OCI-M2 (cell line): ENCODE measurements around the gene DCTD.

ENCODE experiments used
- DNase-seq: peaks from one replicate; lab custom pipeline; 2025; ENCODE audit not compliant: unreplicated experiment; lab: John Stamatoyannopoulos, UW

DCTD gene

DNA sequence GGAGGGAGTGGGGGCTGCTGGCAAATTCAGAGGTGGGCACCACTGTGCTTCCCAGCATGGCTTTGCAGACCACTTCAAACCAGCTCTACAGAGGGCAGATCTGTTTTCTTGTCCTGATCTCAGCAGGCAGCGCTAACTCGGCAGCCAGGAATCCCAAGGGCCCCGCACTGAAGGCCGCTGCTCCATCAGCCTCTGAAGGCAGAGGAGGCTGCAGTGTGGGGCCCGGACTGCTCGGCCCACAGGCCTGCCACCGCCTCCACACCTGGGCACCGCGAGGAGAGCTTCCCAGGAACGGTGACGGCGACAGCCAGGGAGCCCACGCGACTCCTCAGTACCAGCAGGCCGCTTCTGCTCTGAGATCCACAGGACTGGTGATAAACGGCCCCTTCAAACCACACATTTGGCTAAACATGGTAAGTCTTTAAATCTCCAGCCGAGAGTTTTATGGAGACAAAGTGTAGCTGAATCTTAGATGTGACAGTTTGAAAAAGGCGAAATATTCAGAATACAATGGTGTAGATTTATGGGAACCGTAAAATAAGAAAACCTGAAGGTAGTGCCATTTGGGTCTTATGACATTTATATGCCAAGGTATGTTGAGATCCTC, 23.6 kb downstream of the DCTD start:
- no peak for DNase-seq

DNA sequence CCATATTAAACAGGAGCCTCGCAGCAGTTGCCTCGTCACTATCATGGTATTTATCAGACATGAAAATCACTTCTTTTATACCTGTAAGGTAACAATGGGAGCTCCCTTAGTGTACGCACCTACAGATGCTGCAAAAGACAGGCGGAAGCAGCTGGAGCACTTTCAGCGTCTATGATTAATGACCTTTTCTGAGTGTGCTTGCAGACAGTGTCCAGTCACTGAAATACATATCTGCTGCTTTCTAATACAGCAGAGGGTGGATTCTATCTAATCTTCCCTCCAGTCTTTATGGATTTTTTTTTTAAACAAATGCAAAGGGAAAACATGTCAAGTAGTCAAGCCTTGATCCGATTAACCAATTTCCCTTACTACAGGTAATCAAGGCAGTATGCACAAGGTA, 24.1 kb downstream of the DCTD start:
- DNase-seq: no peak

DNA sequence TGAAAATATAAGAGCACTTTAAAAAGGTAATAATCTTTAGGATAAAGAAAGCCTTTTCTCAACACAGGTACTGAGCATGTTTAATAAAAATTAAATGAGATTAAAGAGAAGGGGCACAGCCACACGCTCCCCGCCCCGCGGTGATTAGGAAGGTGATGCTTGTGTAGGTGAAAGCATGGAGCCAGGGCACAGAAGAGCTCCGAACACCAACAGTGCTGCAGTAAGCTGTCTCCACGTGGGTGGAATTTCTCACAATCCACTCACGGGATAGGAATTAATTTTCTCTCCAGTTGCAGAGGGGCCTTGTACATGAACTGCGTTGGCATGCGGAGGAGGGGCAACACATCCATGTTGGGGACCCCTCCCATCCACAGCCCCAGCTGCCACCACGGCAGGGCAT, 27.0 kb downstream of the DCTD start:
- no peak for DNase-seq

DNA sequence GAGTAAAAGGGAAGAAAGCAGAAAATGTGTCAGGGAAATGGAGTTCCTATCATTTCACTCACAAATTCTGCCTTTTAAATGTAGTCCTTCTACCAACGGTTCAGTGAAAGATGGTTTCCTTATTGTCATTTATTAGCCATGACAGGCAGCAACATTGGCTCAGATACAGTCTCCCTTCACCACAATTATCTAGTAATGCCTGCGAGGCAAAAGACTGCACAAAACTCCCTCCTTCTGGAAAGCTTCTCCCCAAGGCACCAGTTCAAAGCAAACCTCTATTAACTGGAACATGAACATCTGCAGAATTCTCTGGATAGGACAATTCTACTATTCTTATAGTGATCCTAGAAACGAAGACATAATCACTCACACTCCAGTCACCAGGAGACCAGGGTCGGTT, 28.3 kb downstream of the DCTD start:
- DNase-seq: no peak

DNA sequence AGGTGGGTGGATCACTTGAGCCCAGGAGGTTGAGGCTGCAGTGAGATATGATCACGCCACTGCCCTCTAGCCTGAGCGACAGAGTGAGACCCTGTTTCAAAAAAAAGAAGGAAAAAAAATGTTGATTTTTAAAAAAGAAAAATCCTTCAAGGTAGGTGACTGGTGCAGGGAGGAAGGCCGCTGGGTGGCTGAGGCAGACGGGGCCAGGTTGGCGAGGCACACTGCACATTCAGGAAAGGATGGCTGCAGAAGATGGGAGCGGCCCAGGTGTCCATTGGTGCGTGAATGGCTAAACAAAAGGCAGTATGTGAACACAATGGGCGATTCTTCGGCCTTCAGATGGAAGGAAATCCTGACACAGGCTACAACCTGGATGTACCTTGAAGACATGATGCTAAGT, 30.4 kb downstream of the DCTD start:
- DNase-seq: no peak

DNA sequence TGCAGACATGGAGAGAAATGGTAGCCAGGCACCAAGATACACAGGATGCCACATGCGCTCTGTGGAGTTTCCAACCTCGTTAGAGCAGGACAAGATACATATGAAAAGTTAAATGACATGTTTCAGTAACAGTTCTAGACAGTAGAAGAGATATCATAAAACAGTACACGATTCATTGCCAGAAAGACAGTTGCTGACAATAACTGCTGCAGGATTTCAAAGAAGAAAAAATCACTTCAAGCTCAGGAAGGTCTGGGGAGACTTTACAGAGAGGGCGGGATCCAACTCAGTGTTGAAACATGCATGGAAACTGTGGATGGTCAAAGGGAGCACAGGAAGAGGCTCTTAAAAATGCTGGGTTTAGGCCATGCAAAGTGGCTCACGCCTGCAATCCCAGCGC, 31.0 kb downstream of the DCTD start:
- no peak for DNase-seq

DNA sequence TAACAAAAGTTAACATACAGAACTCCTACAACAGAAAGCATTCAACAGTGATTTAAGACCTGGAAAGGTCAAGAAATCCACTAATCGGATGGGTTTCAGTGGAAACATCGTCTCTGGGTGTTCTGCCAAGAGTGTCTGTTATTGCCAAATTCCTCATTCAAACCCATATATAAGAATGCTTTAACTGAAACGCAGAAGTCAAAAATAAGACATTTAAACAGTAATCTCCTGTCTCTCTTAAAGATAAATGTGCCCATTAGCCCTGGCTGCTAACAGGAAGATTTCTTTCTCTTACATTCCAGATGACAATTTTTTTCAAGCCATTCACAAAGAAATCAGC, 31.5 kb downstream of the DCTD start:
- no peak for DNase-seq

DNA sequence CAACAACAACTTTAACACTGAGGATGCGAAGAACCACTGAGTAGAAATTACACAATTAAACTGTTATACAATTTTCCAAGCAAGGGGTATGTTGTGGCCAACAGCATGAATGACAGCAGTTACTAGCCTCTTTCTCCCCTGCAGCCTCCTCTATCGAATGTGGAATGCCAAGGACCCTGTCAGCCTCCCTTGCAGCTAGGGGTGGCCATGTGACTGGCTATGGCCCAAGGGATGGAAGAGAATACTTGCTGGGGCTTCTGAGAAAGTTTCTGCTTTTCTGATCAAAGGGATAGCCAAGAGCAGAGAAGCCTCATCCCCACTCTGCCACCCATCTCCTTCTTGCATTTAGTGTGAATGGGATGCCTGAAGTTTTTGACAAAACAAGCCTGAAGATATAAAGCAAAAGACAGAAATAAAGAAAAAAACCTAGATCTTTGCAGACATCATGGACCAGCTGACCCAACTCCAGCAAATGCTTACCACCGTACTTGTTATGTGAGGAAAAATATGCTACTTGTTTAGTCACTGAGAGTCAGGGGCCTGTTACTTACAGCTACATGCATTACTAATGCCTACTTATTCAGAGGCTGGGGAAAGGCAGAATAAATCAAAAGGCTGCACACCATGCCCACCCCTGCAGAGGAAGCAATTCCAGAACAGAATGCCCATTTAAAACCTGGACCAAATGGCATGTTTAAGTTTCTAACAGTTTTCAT, 32.0 kb downstream of the DCTD start:
- no peak for DNase-seq

DNA sequence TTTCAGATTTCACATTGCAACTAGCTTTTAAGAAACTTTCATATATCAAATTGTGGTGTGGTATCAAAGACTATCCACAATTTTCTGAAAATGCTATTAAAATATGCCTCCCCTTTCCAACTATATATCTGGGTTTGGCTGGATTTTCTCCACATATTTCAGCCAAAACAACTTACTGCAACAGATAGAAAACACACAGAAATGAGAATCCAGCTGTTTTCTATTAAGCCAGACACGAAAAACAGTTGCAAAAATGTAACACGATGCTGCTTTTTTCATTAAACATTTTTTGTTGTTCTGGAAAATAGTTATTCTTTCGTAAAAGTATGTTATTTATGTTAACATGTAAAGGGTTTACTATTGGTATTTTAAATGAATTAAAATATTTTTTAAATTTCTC, 33.1 kb downstream of the DCTD start:
- no peak for DNase-seq

DNA sequence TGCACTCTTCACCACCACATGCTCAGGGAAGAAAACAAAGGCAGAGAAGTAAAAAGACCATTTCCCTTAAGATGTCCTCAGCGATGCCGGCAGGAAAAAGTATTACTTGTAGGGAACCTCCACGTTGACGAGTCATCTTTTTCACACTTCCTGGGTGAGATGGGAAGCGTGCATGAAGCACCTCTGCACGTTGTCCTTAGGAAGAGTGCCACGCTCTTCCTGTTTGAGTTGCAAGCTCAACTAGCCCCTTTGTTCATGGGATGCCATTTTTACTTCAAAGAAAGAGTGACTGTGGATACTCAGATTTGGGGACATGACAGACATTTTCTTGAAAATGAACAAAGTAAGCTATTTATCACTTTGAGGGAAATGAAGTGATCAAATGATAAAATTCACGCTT, 33.8 kb downstream of the DCTD start:
- no peak for DNase-seq

DNA sequence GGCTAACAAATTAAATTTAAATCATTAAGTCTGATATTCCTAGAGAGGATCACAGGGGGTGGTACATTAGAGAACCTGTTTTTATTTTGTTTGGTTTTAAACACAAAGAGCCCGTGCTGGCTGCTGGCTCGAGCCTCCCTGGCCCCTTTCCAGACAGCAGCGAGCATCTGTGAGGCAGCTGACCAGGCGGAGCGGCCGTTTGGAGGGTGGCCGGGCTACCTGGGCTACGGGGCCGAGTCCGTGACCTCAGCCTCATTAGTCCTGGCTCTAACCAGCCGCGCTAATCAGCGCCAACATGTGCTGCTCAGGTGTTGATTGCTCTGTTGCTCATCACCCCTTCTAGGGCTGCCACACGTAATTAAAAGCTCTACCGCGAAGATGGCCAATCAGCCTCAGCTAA, 35.3 kb downstream of the DCTD start:
- no peak for DNase-seq

DNA sequence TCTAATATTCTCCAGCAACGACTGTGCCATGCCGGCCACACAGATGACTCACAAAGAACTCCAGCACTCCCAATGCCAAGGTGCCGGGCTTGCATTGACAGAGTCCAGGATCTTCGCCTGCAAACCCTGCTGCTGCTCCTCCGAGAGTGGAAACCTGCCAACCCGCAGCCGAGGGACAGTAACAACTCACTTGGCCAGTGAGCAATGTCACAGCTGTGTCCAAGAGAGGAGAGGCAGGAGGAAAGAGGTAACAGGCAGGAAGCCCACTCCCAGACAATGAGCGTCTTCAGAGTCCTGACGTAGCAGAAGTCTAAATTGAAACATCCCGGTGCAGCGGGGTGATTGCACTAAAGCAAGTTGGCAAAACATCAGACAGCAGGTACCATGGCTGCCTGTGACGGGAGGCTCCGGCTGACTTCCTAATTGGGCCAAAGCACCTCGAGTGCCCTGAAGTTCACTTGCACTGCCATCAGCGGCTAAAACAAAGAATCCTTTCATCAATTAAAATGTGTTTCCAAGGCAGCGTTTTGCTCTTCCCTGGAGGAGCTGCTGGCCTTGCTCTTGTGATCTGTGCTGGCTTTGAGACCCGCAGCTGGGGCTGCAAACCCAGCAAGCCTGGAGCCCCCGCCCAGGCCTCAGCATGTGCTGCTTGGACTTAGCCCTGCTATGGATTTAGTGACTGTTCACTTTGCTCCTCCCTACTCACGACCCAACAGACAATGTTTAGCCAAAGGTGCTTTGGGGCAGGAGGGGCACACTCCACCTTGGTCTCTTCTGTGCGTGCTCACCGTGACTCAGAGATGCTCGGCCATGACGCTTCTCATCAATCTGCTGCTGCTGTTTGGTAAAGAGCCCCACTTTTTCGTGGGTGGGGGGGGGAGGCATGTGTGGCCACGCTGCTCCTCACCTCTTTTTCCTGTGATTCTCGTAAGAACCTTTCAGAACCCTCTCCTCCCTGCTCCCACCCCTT, 36.5 kb downstream of the DCTD start:
- no peak for DNase-seq

DNA sequence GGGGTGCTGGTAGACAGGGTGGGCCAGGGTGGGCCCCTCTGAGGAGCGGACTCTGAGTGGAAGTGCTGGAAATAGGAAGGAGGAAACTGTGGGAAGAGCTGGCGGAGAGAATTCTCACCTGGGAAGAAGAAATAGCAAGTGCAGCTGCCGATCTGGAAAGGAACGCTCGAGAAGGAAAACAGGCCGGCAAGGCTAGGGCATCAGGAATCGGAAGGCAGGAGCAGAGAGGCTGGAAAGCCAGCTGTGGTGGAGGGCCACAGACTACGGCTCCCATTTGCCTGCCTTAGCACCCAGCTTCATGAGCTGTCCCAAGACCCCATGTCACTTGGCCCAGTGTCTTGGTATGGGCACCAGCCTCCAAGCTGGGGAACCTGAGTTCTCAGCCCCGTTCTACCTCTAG, 37.3 kb downstream of the DCTD start:
- DNase-seq: no peak

DNA sequence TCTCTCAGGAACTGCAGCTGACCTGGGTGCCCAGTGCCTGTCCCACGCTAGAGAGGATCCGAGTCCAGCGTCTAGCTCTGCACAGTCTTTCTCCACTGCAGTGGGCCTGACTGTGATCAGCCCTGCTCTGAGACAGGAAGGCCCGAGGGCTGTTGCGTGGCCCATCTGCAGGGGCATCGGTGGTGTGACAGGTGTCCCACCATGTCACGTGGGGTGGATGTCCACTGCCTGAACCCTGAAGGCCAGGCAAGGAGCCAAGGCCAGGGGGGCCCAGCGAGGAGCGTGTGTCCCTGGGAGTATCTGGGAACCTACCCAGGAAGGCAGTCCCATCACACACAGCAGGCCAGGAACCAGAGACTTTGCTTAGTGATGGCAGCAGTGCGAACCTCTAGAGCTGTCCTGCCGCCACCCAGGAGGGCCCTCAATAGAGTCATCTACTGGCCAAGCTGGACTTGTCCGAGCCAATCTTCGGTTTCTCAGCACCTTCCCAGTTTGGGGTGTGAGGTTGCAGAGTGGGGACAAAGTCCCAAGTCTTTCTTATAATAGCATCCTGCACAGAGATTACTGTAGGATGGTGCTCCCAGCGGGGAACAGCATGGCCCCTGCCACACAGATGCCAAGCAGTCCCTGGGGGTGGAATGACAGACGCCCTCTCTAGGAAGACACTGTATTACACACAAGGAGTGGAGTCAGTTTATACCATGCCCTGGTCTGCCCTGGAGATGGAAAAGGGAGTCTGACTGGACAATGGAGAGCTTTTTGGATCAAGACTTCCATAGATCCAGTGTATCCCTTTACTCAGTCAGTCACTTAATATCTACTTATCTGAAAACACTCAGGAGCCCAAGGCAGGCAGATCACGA, 38.3 kb downstream of the DCTD start:
- DNase-seq: no peak

DNA sequence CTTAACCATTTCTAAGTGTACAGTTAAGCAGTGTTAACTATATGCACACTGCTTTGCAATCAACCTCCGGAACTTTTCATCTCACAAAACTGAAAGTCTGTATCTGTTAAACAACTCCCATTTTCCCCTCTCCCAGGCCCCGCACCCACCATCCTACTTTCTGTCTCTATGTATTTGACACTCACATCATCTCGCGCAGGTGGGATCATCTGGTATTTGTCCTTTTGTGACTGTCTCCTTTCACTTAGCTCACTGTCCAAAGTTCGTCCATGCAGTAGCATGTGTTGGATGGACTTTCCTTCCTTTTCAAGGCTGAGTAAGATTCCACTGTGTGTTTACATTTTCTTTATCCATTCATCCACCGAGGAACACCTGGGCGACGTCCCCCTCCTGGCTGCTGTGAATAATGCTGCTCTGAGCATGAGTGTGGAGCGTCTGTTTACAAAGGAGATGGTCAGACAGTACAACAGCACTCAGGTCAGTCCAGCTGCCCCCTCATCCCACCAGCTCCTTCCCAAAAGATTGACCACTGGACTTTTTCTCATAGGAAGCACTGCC, 39.8 kb downstream of the DCTD start:
- no peak for DNase-seq

DNA sequence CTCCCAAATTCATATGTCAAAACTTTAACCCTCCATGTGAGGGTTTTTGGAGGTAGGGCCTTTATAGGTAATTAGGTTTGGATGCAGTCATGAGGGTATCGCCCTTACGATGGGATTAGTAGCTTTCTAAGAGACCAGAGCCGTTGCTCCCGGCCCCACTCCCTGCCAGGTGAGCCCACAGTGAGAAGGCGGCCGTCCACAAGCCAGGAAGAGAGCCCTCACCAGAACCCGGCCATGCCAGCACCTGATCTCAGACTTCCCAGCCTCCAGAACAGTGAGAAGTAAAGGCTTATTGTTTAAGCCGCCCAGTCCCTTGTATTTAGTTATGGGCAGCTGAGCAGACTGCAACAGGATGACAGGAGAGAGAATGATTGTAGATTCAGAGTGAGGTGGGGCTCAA, 40.8 kb downstream of the DCTD start:
- no peak for DNase-seq

DNA sequence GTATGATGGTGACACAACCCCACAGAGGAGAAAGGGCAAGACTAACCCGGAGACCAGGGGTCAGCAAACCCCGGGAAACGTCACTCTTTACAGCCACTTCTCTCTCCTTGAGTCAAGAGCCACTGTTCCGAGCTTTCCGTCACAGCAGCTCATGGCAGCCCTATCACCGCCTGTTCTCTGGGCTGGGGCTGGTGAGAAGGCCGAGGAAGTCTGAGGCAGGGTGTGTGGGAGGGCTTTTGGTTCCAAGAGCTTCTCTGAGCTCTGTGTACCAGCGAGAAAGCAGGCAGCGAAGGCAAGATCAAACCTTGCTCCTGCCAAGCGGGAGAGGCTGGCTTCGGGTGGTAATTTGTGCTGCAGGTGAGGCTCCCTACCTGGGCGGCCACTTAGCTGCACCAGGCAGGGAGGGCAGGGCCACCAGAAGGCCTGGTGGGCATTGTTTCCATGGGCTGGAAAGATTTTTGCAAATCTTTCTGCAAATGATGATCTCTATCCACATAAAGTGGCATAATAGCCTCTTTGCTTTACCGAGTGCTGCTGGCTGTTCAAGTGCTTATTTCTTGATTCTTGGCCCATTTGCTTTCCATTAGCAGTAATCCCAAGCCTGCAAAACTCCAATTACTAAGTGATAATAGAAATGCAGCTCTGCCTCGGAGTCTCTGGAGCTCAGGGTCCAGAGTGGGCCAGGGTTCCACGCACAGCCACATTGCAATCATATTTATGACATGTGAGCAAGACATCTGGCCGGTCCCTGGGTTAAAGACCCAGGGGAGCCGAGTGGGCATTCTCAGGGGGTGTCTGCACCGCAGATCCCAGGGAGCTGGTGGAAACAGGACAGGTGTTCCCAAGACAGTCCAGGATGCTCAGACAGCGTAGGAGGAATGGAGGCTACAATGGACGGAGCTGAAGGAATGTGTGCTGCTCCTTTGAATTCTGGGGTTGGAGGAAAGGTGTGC, 41.5 kb downstream of the DCTD start:
- DNase-seq: no peak

DNA sequence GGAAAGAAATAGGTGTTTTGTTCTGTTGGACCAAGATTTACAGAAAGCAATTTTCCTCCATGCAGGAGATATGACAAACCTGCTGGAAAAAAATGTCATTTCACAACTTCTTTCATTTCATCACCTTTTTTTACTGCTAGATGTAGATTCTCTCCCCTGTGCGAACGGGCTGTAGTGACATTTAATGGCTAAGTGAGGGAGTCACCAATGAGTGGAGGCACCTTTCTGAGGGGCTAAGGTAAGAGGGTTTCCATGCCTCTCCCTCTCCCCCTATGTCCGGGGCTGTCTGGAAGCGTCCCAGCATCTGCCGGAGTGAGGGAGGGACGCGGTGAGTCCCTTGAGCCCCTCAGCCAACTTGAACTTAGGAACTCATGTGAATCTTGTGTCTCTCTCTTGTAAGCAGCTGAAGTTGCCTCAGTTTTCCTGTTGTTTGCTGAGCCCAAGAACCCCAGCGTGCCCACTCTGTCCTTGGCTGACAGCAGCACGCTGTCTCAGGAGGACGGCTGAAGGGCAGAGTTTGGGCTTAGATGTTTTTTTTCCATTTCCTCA, 42.3 kb downstream of the DCTD start:
- no peak for DNase-seq

DNA sequence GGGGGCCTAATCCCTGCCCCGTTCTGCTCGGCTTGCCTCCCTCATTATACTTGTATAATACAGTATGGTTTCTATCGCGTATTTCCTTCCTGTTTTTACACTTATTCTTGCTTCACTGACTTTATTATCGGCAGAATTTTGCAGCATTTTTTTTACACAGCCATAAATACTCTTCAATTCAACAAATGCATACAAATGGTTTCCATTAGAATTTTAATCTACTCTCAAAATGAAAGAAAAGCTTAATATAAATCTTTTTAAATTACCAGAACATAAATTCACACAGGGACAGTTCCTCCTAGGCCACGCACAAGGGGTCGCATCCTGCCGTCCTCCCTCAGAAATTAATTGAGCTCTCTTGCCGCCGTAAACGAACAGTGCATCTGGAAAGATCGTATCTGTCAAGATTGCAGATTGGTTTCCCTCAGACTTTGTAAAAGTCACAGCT, 42.9 kb downstream of the DCTD start:
- DNase-seq: no peak
